ENCODE measurements around the gene PCBD2.

GRCh38 chr5:134965271-134965825 lies 60.4 kb downstream of the PCBD2 start:
- TF ChIP-seq, protein P1, sequence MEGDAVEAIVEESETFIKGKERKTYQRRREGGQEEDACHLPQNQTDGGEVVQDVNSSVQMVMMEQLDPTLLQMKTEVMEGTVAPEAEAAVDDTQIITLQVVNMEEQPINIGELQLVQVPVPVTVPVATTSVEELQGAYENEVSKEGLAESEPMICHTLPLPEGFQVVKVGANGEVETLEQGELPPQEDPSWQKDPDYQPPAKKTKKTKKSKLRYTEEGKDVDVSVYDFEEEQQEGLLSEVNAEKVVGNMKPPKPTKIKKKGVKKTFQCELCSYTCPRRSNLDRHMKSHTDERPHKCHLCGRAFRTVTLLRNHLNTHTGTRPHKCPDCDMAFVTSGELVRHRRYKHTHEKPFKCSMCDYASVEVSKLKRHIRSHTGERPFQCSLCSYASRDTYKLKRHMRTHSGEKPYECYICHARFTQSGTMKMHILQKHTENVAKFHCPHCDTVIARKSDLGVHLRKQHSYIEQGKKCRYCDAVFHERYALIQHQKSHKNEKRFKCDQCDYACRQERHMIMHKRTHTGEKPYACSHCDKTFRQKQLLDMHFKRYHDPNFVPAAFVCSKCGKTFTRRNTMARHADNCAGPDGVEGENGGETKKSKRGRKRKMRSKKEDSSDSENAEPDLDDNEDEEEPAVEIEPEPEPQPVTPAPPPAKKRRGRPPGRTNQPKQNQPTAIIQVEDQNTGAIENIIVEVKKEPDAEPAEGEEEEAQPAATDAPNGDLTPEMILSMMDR (conservative IDR thresholded peaks at IDR 0.05), result no peak
- no peak for TF ChIP-seq EZH2 (IDR thresholded peaks at IDR 0.05; ENCODE audit: low read depth)

Measured in PC-9 (cell line).